ENCODE measurements around the gene GRIK4.

The GRIK4 gene

GRCh38 chr11:120526241-120526640, 14.7 kb downstream of the GRIK4 start:
- ATAC-seq (no peak), DNase-seq (no peak)

DNA sequence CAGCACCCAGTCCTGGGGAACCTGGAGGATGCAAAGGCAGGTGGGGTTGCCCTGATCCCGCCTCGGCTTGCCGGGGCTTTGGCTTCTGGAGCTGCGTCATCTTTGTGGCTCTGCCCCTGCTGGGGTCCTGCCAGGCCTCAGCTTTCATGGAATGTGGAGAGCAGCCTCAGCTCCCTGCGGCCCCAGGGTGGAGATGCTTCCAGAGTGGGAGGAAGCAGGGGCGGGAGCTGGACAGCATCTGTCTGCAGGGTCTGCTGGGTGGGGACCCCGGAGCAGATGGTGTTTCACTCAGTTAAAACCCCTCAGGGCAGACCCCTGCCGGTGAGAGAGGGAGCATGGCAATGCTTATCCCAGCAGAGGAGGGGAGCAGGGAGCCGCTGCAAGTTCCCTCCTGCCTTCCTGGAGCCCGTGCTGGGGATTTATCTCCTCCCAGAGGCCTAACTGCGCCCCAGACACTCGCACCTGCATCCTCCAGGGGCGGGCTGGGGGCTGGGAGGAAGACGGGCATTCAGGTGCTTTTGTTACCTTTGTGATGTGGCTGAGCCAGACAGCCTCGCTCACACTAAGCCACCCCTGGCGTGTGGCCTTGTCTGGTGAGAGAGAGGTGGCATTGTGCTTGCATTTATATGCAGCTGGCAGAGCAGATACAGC, 15.7 kb downstream of the GRIK4 start:
- ATAC-seq (no peak), DNase-seq (no peak)

DNA sequence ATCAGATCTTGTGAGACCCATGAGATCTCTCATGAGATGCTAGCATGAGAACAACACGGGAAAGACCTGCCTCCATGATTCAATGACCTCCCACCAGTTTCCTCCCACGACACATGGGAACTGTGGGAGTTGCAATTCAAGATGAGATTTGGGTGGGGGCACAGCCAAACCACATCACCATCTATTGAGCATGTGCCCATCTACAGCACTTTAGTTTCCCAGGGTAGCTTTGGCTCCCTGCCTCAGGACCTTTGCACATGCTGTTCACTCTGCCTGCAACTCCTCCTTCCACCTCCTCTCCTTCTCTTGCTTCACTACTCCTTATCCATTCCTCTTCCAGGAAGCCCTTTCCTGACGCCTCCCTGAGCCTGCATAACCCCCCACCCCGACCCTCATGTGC, 17.2 kb downstream of the GRIK4 start:
- DNase-seq (no peak), ATAC-seq (no peak)

DNA sequence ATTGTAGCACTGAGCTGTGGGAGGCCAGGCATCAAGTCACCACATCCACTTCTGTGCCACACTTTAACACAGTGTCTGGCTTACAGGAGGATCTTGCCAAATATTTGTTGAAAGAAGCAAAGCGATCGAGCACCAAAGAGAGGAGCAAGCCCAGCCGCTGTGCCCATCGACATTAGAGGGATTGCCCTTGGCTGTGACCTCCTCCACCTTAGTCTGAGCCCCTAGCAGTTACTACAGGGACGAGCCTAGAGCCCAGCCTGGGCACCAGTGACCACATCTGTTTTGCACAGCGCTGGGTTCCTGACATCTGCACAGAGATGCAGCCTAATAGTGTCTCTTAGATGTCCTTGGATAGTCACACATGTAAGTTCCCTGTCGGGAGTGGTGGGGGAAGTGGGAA, 17.7 kb downstream of the GRIK4 start:
- ATAC-seq (no peak), DNase-seq (no peak)

DNA sequence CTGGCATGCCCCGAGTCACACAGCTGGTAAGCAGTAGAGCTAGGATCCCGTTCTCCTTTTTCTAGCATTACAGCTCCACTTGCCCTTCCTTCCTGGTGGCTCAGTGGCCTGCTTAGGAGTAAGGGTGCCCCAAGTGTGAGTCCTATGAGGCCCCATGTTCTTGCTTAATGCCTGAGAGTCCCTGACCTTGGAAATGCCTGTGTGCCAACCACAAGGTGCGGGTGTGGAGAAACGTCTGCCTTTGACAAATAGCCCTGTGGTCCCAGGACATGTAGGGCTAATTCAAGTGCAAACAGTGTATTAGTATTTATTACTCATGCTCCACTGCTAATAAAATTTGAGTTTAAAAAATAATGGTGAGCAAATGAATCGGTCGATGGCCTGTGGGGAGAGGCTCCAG, 18.4 kb downstream of the GRIK4 start:
- DNase-seq (no peak), ATAC-seq (no peak)

DNA sequence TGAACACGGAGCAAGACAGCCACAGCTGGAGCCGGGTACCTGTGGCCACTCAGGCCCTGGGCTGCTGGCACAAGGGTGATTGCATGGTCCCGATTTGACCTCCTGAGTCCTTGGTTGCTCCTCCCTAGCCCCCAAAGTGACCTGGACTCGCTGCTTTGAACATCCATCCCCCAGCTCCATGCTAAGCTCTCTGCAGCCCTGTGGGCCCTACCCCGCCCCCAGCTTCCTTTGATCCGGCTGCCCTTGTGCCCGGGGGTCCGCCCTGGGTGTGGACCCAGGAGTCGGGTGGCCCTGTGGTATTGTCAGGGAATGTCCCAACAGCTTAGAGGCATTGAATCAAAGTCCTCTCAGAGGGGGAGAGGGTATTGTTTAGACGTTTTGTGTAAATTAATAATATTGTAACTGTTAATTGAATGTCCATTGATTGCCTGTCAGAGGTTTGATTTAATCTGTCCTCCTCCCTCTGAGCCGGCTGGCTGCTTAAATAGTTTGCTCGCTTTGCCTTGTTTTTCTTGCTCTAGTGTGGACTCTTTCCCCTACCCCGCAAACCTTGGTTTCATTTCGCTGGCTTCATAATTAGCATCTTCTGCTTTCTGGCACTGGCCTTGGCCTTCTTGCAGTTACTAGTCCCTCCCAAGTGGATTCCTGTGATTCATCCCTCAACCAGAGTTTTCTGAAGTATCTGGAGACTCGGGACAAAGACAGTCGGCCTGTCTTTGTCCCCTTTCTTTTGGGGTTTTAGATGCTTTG, 20.7 kb downstream of the GRIK4 start:
- no peak for ATAC-seq

DNA sequence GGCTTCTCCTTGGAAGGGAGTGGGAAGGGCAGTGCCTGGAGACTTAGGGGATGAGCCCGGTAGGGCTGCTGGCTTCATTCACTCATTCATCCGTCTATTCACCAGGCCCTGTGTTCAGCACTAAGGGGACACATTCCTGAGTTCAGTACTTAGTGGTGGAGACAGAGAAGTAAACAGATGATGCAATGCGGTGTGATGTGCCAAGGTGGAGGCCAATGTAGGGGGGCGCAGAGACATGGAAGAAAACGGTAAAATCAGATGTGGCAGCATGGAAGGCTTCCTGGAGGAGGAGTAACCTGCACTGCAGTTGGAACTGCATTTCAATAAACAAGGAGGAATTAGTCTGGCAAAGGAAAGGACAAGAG, 21.3 kb downstream of the GRIK4 start:
- ATAC-seq (no peak), DNase-seq (no peak)

More for the DNA sequence above, 20.7 kb downstream of the GRIK4 start:
- no peak for DNase-seq

DNA sequence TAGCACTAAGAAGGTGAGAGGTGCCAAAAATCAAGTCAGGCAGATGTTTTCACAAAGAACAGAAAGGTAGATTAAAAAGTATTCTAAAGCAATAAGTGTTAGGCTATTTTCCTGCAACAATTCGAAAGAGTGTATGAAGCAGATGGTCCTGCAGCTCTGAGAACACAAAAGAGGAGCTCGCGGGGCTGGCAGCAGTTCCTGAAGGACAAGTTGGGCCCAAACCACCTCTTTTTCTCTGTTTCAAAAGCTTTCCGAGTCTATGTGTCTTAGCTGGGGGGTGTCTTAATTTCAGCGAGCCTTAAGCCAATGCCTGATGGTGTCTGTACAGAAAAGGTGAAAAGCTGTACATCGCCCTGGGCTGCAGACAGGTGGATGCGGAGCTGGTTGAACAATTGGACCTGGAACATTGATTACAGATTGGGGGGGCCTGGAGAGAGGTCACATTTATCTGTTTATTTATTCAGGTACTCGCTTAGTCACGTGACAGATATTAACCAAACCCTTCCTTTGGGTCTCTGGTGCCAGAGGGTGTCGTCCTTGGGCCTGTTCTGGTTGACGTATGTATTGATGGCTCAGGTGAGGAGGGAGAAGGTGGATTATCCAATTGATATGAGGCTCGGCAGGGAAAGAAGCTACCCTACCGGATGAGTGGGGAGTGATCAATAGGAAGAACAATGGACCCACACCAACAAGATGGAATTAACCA, 24.7 kb downstream of the GRIK4 start:
- DNase-seq: no peak
- ATAC-seq: no peak

GRCh38 chr11:120536797-120537169, 25.2 kb downstream of the GRIK4 start:
- no peak for ATAC-seq
- DNase-seq: no peak

DNA sequence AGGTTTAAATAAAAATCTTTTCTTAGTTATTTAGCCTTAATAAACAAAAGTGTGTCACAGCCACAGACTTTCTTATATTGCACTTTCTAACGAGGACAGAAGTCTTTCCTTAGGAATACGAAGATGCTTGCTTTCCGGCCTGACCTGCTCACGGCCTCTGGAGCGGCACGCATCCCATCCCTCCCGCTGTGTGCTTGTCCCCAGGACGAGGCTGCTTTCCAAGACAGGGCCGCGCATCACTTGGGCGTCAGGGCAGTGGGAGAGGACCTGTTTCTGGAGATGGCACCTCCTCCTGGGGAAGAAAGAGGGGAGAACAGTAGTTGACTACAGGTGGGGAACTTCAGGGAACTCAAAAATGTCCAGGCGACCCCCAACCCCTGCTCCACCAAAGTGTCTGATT, 26.4 kb downstream of the GRIK4 start:
- ATAC-seq (no peak), DNase-seq (no peak)

DNA sequence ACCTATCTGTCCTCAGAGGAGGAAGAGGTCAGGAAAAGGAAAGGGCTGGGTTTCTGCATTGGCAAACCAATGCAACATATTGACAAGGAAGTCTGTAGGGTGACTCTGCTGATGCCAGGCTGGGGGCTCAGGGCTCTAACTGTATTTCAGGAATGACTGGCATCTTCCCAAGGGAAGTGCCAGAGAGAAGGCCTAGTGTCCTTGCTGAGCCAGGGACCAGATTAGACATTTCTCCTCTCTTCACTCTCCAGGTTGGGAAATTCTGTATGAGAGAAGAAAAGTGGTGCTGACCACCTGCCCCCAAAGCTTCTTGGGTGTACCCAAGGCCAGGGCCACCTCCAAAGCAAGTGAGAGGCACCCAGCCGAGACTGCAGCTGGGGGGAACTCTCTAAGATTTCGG, 27.2 kb downstream of the GRIK4 start:
- DNase-seq (no peak), ATAC-seq (no peak)

- no peak for ATAC-seq
These were observed 28.3 kb downstream of the GRIK4 start for GRCh38 chr11:120539667-120540369.

GRCh38 chr11:120540744-120541465, 29.4 kb downstream of the GRIK4 start:
- DNase-seq: no peak
- ATAC-seq: no peak

More at GRCh38 chr11:120539667-120540369, 28.3 kb downstream of the GRIK4 start:
- DNase-seq: no peak

DNA sequence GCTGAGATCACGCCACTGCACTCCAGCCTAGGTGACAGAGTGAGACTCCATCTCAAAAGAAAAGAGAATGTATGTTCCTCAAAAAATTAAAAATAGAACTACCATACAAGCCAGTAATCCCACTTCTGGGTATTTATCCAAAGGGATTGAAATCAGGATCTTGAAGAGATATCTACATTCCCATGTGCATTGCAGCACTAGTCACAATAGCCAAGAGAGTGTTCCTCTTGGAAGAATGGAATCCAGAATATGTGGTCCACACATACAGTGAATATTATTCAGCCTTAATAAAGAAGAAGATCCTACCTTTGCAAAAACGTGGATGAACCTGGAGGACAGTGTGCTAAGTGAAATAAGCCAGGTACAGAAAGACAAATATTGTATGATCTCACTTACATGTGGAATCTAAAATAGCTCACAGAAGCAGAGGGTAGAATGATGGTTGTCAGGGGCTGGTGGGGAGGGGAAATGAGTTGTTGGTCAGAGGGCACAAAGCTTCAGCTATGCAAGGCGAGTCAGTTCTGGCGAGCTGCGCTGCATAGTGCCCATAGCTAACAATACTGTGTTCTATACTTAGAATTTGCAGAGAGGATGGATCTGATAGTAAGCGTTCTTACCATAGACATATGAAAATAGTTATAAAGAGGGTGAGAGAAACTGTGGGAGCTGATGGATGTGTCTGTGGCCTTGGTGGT, 32.1 kb downstream of the GRIK4 start:
- DNase-seq (no peak), ATAC-seq (no peak)

DNA sequence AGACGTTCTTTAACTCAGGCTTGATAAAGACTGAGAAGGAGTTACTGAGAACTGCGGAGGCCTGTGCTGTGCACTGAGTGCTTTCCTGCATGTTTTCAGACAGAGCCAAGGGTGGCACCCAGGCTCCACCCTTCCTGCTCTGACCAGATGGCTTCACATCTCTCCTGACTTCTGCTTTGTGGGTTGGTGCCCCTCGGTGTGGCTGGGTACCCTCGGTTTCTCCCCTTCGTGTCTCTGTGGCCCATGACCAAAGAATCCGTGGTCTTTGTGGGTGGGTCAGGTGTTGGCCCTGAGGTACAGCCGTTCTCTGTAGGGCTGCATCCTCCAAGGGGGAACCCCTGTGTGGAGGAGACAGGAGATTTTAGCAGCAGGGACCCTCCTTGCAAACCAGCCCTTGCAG, 34.3 kb downstream of the GRIK4 start:
- peak; percentile 41 for ATAC-seq
- no peak for DNase-seq

GRCh38 chr11:120546312-120547205, 35.0 kb downstream of the GRIK4 start:
- DNase-seq: no peak
- ATAC-seq: no peak

DNA sequence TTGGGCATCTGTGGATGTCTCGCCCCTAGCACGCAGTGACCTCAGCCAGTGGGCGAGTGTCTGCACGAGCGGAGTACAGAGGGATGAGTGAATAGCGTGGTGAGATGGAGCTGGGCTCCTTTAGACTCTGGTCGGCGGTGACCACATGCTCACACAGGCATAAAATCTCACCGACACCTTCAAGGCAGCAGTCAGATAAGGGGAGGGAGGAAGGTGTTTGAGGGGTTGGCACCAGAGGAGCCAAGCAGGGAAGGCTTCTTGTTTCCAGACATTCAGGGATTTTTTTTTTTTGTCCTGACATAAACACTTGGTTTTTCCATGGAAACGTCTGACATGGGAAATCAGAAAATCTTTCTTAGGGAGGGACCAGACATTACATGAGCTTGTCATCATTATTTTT, 35.8 kb downstream of the GRIK4 start:
- DNase-seq: no peak
- no peak for ATAC-seq

DNA sequence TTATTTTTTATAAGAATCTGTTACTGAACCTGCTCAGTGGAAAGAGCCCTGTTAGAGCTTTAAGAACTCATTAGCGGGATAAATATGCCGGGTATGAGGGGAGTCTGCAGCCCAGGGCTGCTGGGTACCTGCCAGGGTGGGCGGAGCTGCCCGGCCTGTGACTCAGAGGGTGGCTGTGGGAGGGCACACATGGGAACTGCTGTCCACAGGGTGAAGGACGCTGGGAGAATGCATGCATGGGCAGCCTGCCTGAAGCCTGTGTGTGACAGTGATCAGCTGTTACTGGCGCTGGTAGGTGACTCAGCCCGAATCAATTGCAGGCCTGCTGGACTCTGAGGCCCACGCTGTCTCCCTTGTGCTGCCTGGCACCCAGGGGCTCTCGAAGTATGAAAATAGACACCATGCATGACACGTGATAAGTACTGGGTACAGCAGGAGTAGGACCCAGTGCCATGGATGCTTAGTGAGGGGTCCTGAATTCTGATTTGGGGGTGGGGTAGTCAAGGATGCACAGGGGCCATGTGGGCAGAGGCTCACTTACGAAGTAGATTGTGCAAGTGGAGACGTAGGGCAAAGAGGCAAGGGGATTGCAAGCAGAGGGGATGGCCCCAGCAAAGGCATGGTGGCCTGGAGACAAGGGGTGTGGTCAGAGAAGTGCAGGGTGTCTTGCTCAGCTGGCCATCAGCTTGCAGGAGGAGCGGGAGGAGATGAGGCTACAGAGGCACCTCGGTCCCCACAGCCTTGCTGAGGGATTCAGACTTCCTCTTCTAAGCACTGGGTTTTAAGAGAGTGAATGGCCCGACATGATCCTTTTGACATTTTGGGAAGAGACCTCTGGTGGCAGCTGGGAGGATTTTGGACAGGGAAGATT, 36.5 kb downstream of the GRIK4 start:
- no peak for ATAC-seq
- no peak for DNase-seq

DNA sequence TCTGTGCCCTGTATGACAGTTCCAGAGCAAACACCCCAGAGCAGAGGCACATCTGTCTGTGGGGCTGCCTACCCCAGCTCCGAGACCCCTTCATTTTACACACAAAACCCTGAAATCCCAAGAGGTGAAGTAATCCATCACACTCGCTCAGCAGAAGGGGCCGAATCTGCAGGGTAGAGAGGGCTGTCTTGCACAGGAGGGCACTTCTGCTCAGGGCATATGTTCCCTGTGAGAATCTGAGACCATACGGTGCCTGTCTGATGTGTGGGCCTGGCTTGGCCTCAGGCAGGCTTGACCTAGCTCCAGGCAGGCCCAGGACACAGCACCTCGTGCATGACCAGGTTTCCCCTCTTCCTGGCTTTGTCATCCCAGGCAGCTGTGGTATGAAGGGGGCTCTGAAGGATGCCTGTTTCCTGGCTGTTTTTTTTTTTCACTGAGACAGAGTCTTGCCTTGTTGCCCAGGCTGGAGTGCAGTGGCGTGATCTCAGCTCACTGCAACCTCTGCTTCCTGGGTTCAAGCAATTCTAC, 37.2 kb downstream of the GRIK4 start:
- ATAC-seq: no peak
- no peak for DNase-seq
